ENCODE results near the gene RFX2. TPM values are rescaled to one million over a fixed set of nuclear protein-coding genes. Genes with fewer than 3 reads are reported as not detected.

RFX2 gene
- total and polyA plus RNA-seq, 9 of the 15 experiments (the other 6 are each of a cell fraction or from before 2014, with no cell fraction given), result 3.6 to 18.7 (median 8.7) TPM

GRCh38 chr19:6108721-6109633 is 1.3 kb downstream of the RFX2 start (continued):
- TF ChIP-seq BCLAF1 (IDR thresholded peaks at IDR 0.05; ENCODE audit: borderline replicate concordance in 1 of 2, control insufficient read depth in 1 of 2, low read depth in 2 of 2, low read length in 1 of 2) (no peak), GABPB1 (CRISPR knock-in tag; IDR thresholded peaks at IDR 0.05) (0 out of 2 replicates have a peak, but pooled peaks have one; percentile 23), HIVEP1 (CRISPR knock-in tag; IDR thresholded peaks at IDR 0.05) (no peak), NONO (IDR thresholded peaks at IDR 0.05; ENCODE audit: low read depth in 2 of 2, low read length in 1 of 2) (no peak), HDAC1 (IDR thresholded peaks at IDR 0.05) (peak in 1 of 2 experiments; percentile 63; a peak in 1 of 4 replicates), LCOR (CRISPR knock-in tag; IDR thresholded peaks at IDR 0.05) (no peak), TAF1 (IDR thresholded peaks at IDR 0.05; ENCODE audit: control insufficient read depth, extremely low read depth, insufficient read depth, low read length, severe bottlenecking) (peak; percentile 27), POLR3A (IDR thresholded peaks at IDR 0.05; ENCODE audit: borderline replicate concordance, extremely low read depth, insufficient read depth, insufficient read length) (no peak), ZNF384 (IDR thresholded peaks at IDR 0.05; ENCODE audit: low read depth, low read length) (no peak), MED1 (CRISPR knock-in tag; IDR thresholded peaks at IDR 0.05; ENCODE audit: borderline replicate concordance) (no peak), ZNF197 (CRISPR knock-in tag; IDR thresholded peaks at IDR 0.05; ENCODE audit: low read depth) (no peak), AFF1 (IDR thresholded peaks at IDR 0.05; ENCODE audit: low read depth in 1 of 2, partially characterized antibody in 2 of 2) (no peak), TOE1 (IDR thresholded peaks at IDR 0.05; ENCODE audit: borderline replicate concordance) (peak; percentile 38; the same call in 1 of the 2 replicates), TOE1 (CRISPR knock-in tag; IDR thresholded peaks at IDR 0.05; ENCODE audit: borderline replicate concordance, low read depth) (no peak), ATF6 (CRISPR knock-in tag; IDR thresholded peaks at IDR 0.05) (0 out of 2 replicates have a peak, but pooled peaks have one; percentile 31)
